DMS79 (cell line): ENCODE data around the gene ZIC2.
"Not testable (repeated sequence)": the region's sequence is repeated elsewhere in the genome, so short reads cannot be mapped to it uniquely, and the experiment has no call there.

ENCODE experiments used
- DNase-seq: peaks from one replicate; lab custom pipeline; 2025; lab: John Stamatoyannopoulos, UW

The ZIC2 gene

GRCh38 chr13:100014621-100015020 lies 33.0 kb downstream of the ZIC2 start:
- no peak for DNase-seq

GRCh38 chr13:100019780-100020356 lies 38.3 kb downstream of the ZIC2 start:
- no peak for DNase-seq

GRCh38 chr13:100022798-100023197 lies 41.2 kb downstream of the ZIC2 start:
- no peak for DNase-seq

- no peak for DNase-seq
Measured at GRCh38 chr13:100024023-100024422, 42.4 kb downstream of the ZIC2 start.

GRCh38 chr13:100029933-100030332 lies 48.3 kb downstream of the ZIC2 start:
- no peak for DNase-seq

- DNase-seq, result not testable (repeated sequence)
Measured at GRCh38 chr13:100032642-100033041, 51.1 kb downstream of the ZIC2 start.

GRCh38 chr13:100035936-100036335 lies 54.4 kb downstream of the ZIC2 start:
- no peak for DNase-seq
